Muscle of back (tissue), 11 donors: ENCODE data around the gene CD180. TPM values are rescaled to one million over a fixed set of nuclear protein-coding genes. Genes with fewer than 3 reads are reported as not detected.

Experiments
- DNase-seq, 3 donors: peaks; one replicate each; pipeline versions ENCODE4 v3.0.0 to v3.0.0-alpha.2; 2013
- polyA plus RNA-seq, 10 donors: library from polyadenylated mRNA; unstranded; fragments of 120-200 nt; gene quantifications; one replicate each; pipeline ENCODE4 v1.2.1, GENCODE V29; 2013; ENCODE audit not compliant: insufficient read length in 10 of 10

Gene CD180
- polyA plus RNA-seq, 10 donors = 0.70 to 1.4 (median 1.1) TPM

DNA sequence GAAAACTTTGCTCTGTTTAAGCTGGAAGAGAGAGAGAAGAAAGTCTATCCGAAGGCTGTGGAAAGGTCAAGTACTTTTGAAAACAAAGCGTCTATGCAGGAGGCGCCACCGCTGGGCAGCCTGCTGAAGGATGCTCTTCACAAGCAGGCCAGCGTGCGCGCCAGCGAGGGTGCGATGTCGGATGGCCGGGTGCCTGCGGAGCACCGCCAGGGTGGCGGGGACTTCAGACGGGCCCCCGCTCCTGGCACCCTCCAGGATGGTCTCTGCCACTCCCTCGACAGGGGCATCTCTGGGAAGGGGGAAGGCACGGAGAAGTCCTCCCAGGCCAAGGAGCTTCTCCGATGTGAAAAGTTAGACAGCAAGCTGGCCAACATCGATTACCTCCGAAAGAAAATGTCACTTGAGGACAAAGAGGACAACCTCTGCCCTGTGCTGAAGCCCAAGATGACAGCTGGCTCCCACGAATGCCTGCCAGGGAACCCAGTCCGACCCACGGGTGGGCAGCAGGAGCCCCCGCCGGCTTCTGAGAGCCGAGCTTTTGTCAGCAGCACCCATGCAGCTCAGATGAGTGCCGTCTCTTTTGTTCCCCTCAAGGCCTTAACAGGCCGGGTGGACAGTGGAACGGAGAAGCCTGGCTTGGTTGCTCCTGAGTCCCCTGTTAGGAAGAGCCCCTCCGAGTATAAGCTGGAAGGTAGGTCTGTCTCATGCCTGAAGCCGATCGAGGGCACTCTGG lies 32.6 kb downstream of the CD180 start:
- DNase-seq = no peak

DNA sequence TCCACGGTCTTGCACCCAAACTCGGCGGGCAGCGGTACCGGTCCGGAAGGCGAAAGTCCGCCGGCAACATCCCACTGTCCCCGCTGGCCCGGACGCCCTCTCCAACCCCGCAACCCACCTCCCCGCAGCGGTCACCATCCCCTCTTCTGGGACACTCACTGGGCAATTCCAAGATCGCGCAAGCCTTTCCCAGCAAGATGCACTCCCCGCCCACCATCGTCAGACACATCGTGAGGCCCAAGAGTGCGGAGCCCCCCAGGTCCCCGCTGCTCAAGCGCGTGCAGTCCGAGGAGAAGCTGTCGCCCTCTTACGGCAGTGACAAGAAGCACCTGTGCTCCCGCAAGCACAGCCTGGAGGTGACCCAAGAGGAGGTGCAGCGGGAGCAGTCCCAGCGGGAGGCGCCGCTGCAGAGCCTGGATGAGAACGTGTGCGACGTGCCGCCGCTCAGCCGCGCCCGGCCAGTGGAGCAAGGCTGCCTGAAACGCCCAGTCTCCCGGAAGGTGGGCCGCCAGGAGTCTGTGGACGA lies 33.3 kb downstream of the CD180 start:
- no peak for DNase-seq

DNA sequence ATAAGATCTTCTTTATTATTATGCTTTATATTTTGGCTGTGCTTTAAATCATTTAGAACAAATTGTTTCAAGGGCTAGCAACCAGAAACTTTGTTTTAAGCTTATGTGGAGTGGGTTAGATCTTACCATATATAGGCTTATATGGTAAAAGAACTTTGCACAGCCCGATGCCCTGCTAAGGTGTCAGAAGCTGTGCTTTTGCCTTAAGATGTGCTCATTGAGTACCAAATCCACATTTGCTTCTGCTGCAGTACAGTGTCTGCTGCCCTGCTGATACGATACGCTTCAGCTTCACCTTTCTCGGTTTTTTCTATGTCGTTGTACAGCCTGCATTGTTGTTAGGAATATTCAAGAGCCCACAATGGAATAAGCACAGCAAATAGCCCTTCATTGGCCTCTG lies 34.8 kb downstream of the CD180 start:
- no peak for DNase-seq

DNA sequence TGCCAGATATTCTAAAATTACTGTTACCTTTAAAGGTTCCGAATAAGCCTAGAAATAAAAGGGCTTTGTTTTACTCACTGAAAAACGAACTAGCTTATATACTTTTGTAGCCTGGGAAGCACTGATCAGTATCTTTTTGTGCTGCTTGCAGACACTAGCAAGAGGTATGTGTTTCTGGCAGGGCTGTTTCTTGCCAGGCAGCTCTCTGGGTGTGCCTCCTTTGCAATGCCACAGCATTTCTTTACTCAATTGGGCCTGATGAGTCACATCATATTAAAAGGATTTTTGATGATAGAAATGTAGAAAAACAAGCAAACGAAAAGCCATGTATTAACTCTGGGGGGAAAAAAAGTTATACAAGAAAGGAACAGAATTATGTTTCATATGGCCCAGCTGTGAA lies 35.6 kb downstream of the CD180 start:
- no peak for DNase-seq

DNA sequence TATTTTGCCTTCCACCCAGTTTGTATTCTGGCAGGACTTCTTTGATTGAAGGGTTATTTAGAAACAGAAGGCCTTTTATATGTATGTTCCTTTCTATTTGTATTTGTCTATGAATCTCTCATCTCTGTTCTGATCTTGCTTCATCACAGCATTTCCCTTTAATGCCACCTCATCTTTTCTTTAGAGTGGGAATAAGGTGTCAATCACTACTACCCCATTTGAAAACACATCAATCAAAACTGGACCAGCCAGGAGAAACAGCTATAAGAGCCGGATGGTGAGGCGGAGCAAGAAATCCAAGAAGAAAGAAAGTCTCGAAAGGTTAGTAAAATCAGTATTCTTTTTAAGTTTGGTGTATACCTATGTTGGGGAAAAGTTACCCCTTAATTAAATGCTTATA lies 36.3 kb downstream of the CD180 start:
- no peak for DNase-seq

DNA sequence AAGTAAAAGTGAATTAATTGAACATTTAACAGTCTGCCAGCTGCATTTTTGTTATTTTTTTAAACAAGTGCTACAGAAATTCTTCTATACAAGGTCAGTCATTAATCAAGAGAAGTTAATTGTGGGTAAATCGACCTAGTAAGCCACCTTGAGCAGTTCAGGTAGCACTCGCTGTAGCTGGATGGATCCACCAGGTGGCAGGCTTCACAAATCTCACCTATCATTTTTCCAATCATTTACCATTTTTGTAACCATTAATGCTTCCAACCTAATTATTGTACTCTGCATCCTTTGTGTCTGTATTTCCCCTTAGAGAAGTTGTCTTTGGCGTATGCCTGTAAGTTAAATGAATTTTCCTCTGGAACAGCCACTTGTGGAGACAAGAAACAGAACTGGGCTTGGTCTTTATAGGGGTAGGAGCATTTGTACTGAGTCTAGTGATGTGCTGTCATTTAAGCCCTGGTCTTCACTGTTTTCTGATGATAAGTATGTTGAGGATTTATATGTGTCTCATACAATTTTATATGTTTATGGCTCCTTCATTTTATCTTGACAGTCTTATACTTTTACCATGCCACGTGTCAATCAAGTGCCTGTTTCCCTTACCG lies 39.5 kb downstream of the CD180 start:
- DNase-seq = peak in 2 of 3 donors; percentile 7 to 32

DNA sequence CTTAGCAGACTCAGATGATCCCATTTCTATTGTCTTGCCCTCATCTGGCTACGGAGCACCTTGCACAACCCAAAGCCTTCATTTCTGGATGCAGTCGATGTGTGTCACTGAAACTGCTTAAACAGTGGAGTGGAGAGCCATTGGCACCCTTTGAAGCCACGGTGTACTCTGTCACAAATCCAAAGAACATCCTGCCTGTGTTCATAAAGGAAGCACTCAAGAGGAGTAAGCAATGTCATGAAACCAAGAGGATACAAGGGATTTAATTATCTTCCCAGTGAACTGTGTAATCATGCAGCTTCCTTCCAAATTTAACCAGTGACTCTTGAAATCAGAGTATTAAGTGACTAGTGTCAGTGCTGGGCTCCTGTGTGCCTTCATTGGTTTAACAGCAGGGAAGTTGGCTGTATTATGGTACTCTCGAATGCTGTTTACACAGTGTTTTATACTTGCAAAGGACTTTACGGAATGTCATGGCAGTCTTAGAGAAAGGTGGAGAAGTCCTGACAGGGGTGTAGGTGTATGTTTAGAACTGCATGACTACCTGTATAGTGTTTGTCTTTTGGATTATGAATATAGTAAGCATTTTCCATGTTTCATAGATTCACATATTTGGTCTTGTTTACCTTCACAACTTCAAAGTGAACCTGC lies 41.9 kb downstream of the CD180 start:
- no peak for DNase-seq

DNA sequence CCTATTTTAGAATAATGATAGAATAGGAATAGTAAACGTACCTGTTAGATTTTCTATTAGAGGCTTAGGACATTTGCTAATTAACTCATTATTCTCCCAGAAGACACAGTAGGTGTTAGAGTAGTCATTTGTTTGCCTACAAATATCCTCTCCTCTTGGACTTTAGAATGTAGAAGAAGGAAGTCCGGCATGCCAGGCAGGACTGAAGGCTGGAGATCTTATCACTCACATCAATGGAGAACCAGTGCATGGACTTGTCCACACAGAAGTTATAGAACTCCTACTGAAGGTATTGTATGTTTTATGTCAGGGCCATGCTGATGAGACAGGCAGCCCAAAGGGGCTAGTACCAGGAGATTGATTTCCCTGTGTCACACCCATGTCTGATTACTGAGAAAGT lies 43.3 kb downstream of the CD180 start:
- no peak for DNase-seq

DNA sequence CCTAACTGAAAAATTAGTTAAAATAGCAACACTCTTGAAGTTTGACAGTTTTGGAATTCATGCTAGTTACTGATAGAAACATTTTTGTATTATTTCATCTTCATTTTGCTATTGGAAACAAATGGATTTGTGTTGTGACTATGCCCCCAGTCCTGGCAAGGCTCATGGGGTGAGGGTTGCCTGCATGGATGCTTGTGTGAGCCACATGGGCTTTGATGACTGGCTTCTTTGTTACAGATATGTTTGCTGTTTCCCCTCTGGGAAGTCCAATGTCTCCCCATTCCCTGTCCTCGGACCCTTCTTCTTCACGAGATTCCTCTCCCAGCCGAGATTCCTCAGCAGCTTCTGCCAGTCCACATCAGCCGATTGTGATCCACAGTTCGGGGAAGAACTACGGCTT lies 44.2 kb downstream of the CD180 start:
- no peak for DNase-seq

DNA sequence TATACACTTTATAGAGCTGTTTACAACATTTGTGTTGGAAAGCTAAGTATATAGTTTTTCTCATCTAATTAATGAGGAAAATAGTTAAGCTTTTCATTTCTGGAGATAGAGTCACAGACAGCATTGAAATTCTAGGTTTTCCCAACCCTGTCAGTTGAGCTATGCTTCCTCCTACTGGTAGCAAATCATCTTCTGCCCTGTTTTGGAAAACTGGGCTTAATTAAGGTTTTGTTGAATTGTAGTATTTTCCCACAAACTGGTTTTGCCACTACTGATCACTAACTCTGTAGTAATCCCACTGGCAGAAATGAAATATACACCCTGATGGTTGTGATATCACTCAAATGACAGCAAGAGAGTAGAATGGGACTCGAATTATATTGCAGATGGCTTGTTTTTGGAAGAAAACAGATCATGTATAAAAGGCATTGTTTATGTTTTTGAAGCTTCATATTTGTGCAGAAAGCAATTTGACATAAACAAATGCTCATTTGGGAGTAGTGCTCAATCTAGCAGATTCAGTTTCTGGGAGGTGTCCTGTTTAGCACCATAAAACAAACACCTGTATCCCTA lies 46.6 kb downstream of the CD180 start:
- DNase-seq = peak; percentile 19 to 72 (median 39)

DNA sequence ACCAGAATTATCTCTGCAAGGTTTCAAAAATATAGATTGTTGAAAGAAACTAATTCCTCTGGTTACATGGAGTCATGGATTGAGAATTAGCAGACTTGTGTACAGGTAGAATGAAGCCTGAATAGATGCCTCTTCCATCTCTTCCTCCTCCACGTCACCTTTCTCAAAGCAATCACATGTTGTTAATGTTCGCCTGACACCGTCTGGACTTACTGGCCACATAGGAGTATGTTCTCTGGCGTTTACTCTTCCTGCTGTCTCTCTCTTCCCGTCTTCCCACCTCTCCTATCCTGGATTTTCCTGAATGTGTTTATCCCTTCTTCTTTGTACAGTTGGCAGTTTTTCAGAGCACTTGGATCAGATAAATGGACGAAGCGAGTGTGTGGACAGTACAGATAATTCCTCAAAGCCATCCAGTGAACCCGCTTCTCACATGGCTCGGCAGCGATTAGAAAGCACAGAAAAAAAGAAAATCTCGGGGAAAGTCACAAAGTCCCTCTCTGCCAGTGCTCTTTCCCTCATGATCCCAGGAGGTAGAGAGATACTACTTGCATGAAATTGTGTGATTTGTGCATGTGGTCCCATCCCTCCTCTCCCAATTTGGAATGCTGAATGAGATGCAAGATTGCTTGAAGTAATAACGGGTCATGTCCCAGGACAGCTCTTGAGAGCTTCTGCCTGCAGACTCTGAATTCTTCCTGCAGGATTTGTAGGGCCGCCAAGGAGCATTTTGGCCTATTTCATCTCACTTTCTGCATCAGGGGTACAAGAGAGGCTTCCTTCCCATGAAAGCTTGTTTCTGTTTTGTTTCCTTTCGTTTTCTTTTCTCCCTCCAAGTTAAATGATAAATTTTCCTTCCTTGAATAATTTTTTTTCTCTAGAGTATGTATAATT lies 47.3 kb downstream of the CD180 start:
- DNase-seq = peak; percentile 26 to 83 (median 52)

DNA sequence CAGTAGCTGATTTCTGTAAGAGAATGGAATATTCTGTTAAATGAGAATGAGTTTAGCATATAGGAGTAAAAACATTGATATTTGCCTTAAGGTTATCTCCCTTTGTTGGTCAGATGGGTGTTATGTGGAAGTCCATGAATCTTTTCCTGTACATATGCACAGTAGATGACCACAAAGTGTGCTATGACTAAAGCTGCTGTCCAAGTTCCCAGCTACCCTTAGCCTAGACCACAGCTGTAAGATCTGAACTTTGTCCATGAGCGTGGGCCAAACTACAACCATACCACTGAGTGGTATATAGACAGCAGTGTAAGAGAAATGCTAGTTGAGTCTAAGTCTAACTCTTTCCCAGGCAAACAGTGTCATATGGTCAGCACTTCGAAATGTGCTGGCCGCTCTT lies 48.8 kb downstream of the CD180 start:
- no peak for DNase-seq

DNA sequence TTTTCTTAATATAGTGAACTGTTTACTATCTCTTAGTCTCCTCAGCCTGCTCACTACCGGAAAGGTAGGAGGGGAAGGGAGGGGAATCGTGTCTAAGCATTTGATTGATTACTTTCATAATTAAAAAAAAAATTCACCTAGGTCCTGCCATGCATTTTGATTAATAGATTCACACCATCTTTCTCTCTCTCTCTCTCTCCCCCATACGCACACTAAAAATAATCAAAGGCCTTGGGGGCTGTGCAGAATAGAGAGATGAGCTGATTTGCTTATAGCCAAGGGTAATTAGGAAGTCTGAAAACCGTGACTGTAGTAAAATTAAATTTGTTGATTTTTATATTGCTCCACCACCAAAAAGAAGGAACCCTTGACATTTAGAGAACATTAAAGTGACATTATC lies 49.6 kb downstream of the CD180 start:
- DNase-seq = no peak

DNA sequence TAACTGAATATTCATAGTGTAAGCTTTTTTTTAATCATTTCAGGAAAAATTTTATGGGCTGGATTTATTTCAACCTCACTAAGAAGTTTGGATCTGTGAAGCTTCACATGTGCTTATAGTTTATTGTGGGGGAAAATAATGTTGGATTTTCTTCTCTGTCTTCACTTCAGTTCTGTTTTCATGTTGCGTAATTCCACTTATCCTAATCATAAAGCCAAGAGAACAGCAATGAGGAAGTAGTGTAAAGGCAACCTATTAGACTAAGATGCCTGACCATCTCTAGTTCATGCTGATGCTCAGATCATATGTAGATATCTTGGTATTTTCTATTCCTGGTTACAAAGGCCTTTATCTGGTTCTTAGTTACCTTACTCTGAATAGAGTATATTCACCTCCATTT lies 50.0 kb downstream of the CD180 start:
- peak in 2 of 3 donors; percentile 12 to 48 for DNase-seq

DNA sequence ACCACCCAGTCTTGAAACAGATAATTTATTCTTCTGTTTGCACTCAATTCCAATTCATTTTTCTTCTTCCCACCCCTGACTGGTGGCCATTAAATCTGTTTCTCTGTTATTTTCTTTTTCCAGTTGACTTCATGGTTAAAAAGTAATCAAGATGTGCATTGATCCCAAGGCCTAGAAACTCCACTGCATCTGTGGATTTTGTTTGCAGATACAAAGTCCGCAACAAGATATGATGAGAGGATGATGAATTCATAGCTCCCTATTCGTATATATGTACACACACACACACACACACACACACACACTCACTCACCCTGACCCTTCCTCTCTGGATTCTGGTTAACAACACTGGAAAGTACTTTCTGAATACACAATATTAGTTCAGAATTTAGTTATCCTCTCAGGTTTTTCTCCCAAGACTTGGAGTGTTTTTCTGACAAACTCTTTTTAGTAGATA lies 52.4 kb downstream of the CD180 start:
- DNase-seq = no peak

DNA sequence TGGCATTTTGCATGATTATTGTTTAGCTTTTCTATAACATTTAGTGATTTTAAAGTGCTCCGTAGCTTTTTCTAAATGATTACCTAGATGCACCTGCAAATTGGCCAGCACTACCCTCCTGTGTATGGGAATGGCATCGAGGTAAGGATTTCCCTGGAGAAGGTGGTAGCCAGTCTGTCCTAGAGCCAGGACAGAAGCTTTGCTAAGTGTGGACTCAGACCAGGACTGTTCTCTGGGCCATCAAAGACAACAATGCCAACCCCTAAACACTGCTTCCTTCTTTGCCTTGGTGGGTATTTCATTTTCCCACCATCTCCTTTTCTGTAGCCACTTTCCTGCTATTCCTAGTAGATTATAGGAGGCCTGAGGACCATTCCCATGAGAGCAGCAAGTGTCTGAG lies 53.0 kb downstream of the CD180 start:
- no peak for DNase-seq

DNA sequence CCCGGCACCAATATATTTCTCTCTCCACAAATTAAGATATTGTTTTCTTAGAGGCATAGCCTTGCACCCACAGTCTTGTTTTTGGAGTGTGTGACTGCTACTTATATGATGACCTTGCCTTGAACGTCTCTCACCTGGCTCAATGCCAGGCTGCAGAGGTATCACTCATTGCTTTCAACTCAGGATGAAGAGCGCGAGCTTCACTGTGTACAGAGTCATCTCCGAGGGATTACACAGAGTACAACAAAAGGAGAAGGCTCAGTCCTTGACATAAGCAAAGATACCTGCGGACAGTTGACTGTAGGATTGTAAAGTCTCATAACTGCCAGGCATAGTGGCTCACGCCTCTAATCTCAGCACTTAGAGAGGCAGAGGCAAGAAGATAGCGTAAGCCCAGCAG lies 53.8 kb downstream of the CD180 start:
- DNase-seq = no peak

DNA sequence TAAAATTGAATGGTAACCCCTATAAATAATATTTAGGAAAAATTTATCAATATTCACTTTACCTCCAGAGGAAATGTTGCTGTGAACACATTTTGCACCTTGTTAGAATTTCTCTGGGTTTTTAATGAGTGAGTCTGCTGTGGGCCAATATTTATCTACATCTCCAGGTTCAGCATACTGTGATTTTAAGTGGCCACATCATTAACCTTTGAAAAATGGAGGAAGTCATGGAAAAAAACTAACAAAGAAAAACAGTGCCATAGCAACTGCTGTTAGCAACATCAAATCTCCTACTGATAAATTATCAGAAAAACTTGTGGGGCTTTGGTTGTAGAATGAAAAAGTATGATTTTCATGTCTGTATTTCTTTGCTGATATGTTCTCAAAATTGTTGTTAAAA lies 55.0 kb downstream of the CD180 start:
- no peak for DNase-seq

DNA sequence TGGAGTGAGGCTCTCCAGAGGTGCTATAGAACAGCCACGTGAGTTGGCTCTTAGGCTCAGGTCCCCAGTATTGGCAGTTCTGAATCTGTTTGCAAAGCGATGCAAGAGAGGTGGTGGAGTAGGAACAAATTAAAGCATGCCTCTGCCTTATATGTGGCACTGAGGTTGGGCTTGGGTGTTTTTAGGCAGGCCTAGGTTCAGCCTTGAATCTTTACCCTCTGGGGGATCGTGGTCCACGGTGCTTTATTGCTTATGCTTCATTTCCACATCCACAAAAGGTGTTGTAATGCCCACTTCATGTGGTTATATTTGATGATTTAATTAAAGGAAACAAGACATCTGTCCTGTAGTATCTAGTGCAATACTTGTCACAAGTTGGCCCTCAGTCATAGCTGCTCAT lies 56.2 kb downstream of the CD180 start:
- no peak for DNase-seq

DNA sequence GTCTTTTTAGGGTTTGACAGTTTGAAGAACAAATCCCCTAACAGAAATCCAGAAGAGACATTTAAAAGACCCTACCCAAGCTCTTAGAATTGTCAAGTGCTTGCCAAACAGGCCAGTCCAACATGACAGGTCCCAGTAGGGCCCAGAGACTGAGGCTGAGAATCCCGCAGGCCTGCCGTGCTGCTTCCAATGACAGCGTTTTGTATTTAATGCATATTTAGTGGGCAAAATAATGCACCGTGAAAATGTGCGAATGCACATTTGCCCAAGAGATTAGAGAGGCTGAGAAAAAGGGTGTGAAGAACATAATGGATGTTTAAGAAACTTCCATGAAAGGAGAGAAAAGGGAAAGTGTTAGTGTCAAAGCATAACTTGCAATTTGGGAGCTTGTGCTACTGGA lies 57.6 kb downstream of the CD180 start:
- no peak for DNase-seq

DNA sequence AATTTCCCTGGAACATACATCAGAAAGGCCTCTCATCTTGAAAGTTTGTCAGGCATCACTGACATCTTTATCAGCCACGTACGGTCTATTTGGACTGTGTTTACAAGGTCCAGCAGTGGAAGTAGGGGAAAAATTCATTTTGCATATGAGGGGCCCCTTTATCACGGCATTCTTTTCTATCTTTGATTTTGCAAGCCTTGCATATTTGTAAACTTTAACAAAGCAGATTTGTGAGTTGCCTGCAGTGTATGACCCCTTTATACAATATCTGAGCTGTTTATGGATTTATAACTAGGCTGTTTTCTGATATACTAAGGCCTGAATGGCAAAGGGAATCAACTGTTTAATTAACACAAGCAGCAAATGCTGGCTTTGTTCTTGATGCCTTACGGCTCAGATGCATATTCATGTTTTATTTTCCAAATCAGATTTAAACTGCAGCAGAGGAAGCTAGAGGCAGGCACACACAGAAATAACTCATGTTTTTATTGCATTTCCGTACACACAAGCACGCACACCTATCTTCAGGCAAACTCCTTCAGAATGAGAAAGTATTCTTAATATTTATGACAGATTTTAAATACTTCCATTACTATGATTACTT lies 61.1 kb downstream of the CD180 start:
- DNase-seq = no peak
